GM10847 (cell line): Measurements from ENCODE around the gene TRIL.

ENCODE experiments used
- POLR2A ChIP-seq: IDR thresholded peaks from 2 replicates; pipeline ENCODE4 v1.6.1; 2011; ENCODE audit not compliant: insufficient read length; ENCODE audit errors: extremely low read depth

The TRIL gene

DNA sequence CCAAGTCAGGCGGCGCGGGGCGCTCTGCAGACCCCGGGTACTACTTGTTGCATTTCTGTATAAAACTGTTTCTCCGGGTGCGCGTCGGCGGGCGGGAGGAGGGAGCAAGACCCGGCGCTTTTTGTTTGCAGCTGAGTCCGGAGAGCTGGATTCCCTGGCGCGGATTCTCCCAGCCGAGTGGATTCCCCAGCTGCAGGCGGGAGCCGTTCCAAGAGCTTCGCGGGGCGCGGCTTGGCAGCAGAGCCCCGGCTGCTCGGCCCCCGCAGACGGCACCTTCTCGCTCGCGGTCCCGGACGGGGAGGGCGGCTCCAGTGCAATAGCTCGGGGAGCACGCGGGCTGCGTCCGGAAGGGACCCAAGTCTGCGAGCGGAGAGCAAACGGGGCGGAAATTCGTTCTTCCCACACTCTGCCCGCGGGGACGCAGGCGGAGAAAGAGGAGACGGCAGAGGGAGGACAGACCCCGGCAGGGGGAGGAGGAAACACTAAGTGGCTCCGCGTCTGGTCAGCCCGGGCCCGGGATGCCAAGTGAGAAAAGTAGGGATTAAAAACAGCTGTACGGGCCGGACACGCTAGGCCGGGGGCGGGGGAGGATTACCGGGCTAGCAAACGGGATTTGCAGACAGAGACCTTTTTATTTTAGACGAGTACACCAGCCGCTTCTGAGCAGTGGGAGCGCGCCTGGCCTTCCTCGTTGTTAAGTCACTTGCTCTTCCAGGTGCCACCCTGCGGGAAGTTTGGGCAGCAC is at the start of gene TRIL:
TSS of gene TRIL (minus strand) at position 96 of the 745 bp plus-strand sequence. CDS start 284 bp downstream, outside the sequence.
- no peak for TF ChIP-seq POLR2A

DNA sequence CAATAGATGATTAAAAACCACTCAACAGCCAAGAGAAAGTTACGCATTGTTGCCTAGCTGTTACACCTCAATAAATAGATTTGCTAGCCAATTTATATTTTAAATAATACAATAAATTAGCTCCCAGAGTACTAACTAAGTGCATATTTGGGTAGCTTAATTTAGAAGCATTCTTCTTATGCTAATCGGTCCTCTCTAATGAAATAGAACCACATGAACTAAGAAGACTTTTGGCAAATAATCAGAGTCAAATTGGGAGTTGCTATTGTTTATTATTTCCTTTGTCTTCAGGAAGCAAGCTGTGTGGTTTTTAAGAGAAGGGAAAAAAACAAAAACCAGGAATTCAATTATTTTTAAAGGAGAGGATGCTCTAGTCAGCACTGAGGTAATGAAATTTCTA is 49.0 kb upstream of the TRIL start:
- no peak for TF ChIP-seq POLR2A

- TF ChIP-seq POLR2A = no peak
Observed at GRCh38 chr7:29005829-29006228, 47.7 kb upstream of the TRIL start.

DNA sequence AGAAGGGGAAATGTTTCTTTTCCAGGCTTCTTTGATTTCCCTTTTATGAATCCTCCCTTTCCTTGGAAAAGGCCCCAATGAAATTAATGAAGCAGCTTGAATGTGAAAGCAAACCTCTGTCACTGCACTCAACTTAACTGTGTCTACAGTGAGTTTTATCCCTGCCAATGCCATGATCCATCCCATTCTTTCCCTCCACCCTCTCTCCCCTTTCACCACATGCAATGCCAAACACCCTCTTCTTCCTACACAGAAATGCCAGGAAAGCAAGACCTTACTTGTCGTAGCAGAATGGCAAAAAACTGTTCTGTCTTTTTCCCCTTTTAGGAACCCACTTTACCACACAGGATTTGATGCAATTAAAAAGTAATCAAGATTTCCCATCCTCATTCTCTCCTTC is 47.3 kb upstream of the TRIL start:
- no peak for TF ChIP-seq POLR2A

- TF ChIP-seq POLR2A = no peak
Observed at GRCh38 chr7:29003703-29004102, 45.6 kb upstream of the TRIL start.

- TF ChIP-seq POLR2A = no peak
Observed at GRCh38 chr7:29000717-29001076, 42.6 kb upstream of the TRIL start.

DNA sequence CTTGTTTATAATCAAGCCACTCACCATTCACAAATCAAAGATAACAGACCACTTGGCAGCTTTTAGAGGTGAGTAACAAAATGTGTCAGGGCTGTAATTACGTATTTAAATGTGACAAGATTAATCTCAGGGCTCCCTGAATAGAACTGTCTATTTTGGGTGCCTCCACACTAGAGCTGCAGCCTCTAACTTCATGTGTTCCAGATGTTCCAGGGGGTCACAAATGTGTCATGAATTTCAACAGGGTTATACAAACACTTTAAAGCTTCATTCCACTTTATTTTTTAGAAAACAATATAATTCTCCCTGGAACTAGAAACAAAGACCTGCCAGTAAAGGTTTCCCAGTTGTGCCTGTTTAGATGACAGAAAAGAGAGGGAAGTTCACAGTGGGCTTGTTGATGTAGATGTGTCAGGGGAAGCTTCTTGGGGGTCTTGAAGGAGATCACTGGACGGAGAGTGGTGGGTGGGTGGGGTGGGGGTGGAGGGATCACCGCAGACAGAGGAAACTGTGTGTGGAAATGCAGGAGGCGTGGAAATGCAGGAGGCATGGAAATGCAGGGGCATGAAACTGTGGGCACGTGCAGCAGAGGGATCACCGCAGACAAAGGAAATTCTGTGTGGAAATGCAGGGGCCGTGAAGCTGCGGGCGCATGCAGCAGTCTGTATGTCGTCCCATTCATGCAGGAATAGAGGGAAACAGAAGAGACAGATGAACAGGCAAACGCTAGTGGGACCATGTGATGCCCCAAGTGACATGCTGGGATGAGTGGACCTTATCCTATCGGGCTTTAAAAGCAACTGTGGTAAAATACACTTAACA is 42.0 kb upstream of the TRIL start:
- TF ChIP-seq POLR2A = no peak

DNA sequence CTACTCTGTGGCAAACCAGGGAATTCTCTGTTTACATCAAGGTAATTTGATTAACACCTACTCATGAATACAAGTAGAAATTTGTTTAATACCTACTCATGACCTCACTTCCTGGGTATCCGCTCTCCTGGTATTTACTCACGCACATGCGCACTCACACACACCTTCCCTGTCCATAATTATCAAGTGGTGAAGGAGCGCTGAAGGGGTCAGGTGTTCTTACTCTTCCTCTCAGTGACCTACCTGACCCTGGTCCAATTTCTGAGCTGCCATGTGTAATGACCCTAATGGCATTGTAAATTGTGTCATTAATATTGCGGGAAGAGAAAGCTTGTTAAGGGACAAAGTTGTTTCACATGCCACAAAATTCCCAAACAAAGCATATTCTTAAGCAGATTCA is 41.3 kb upstream of the TRIL start:
- TF ChIP-seq POLR2A = no peak

- no peak for TF ChIP-seq POLR2A
Observed at GRCh38 chr7:28998105-28998504, 40.0 kb upstream of the TRIL start.

- no peak for TF ChIP-seq POLR2A
Observed at GRCh38 chr7:28996836-28997235, 38.7 kb upstream of the TRIL start.

GRCh38 chr7:28993371-28993770 is 35.2 kb upstream of the TRIL start:
- no peak for TF ChIP-seq POLR2A

- TF ChIP-seq POLR2A = no peak
Observed at GRCh38 chr7:28992798-28993197, 34.7 kb upstream of the TRIL start.

- TF ChIP-seq POLR2A = no peak
Observed at GRCh38 chr7:28990200-28990960, 32.2 kb upstream of the TRIL start.

DNA sequence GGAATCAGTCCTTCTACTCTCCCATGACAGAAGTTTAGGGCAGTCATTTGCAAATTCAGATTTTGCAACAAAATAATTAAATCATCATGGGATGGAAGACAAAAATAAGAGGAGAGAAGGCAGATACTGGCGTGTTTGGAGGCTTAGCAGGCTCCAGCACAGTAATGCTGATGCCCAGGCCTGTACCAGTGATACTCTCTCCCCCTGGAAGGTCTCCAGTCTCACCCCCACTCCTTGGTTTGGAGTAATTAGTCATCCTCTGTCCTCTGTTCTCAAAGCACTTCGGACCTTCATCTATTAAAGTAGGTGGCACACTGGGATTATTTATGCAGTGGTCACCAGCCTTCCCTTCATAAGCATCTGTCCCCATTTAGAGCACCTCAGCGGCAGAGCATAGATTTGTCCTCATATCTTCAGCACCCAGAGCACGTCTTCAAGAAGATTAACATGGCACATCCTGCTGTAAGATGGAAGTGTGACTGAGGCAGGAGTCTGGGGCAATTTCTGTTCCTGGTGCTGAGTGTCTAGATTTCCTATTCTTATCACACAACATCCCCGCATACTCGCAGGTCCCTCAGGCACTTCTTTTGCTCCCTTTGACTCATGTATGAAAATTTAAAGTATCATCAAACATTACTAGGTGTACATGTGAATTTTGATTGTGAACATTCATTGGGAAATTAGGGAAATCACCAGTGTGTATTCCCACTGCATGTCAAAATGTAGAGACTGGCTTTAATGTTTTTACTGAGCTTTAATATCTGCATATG is 31.3 kb upstream of the TRIL start:
- TF ChIP-seq POLR2A = no peak

DNA sequence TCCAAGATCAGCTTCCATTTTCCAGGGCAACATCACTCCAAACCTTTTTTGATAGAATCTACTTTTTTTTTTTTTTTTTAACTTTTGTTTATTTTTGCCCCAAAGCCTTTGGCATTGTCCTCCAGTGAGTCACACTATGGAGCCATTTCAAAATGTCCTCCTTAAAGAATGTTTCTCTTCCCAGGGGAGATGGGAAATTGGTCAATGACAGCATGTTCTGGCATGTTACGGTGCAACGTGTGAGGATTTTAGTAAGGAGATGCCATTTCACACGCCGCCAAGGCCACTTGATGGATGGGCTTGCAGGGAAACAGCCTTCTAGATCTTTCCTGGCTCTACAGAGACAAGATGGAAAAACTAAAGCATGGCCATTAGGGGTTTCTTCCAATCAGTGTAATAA is 30.7 kb upstream of the TRIL start:
- no peak for TF ChIP-seq POLR2A
